K562 (cell line): ENCODE data around the gene BIK. TPM values are rescaled to one million over a fixed set of nuclear protein-coding genes. Genes with fewer than 3 reads are reported as not detected.

Source experiments
- CEBPB ChIP-seq: fragments of 450-650 bp; IDR thresholded peaks from 2 replicates; pipeline ENCODE4 v1.6.1; 2016; ENCODE audit warnings: missing genetic modification characterization, missing compliant biosample characterization
- CHD2 ChIP-seq: IDR thresholded peaks from 2 replicates; pipeline ENCODE4 v1.6.1; 2011; ENCODE audit warnings: low read depth, low read length
- ETS2 ChIP-seq: IDR thresholded peaks from 2 replicates; pipeline ENCODE4 v1.6.1; 2016; ENCODE audit warnings: borderline replicate concordance, missing genetic modification characterization, mild to moderate bottlenecking, moderate library complexity, missing compliant biosample characterization; ENCODE audit not compliant: poor library complexity, severe bottlenecking
- STAT5B ChIP-seq: fragments of 250-450 bp; sonication (Bioruptor Pico); IDR thresholded peaks from 2 replicates; pipeline ENCODE4 v1.8.0; 2021; ENCODE audit warnings: mild to moderate bottlenecking, inconsistent platforms
- ZNF121 ChIP-seq: sonication (generic); formaldehyde crosslinking; conservative IDR thresholded peaks from 2 replicates; pipeline ENCODE4 v1.8.0; 2022; ENCODE audit warnings: missing genetic modification reagents
- polyA plus RNA-seq, 8 experiments: library from polyadenylated mRNA; depleted of rRNA in 4 of 8; stranded (reverse) in 5 of 8; unstranded in 3 of 8; fragments of >200 nt; fragmentation: Nextera tagmentation in 2 of 8; fragmentation: Illumina TruSeq in 1 of 8; extraction: Ambion mirVana in 2 of 8; extraction: Trizol in 1 of 8; gene quantifications; 2 replicates each; pipeline versions ENCODE4 v1.2.1 to v1.2.3, GENCODE V29; 2011 to 2014; ENCODE audit warnings: inconsistent platforms in 1 of 8, missing spikeins in 1 of 8
- total RNA-seq, 7 experiments: library from RNA; depleted of rRNA in 6 of 7; stranded (reverse); fragments of >200 nt in 6 of 7; fragmentation: Illumina TruSeq in 2 of 7; extraction: Trizol in 2 of 7; gene quantifications; 2 replicates each; pipeline versions ENCODE4 v1.2.1 to v1.2.3, GENCODE V29; 2011 to 2021; ENCODE audit warnings: low replicate concordance in 1 of 7
- TF ChIP-seq, protein P1 (sequence below): fragments of 450-650 bp; IDR thresholded peaks from 2 replicates; pipeline ENCODE4 v1.6.1; 2016; ENCODE audit warnings: mild to moderate bottlenecking, moderate library complexity
- TF ChIP-seq, protein P2 (sequence below): fragments of 450-650 bp; IDR thresholded peaks from one replicate; pipeline ENCODE4 v1.6.1; 2018; ENCODE audit warnings: mild to moderate bottlenecking, moderate library complexity; ENCODE audit not compliant: partially characterized antibody
- TF ChIP-seq, protein P3 (sequence below): fragments of 250-450 bp; sonication (Bioruptor Pico); IDR thresholded peaks from 2 replicates; pipeline ENCODE4 v1.5.0; 2021
- TF ChIP-seq, protein P4 (sequence below): sonication (generic); formaldehyde crosslinking; IDR thresholded peaks from 2 replicates; pipeline ENCODE4 v1.8.0; 2022; ENCODE audit warnings: mild to moderate bottlenecking, missing genetic modification reagents

The BIK gene
- total and polyA plus RNA-seq, 9 of the 15 experiments (the other 6 are each of a cell fraction or from before 2014, with no cell fraction given), result 0.08 to 0.23 (median 0.18) TPM; not detected in 4

DNA sequence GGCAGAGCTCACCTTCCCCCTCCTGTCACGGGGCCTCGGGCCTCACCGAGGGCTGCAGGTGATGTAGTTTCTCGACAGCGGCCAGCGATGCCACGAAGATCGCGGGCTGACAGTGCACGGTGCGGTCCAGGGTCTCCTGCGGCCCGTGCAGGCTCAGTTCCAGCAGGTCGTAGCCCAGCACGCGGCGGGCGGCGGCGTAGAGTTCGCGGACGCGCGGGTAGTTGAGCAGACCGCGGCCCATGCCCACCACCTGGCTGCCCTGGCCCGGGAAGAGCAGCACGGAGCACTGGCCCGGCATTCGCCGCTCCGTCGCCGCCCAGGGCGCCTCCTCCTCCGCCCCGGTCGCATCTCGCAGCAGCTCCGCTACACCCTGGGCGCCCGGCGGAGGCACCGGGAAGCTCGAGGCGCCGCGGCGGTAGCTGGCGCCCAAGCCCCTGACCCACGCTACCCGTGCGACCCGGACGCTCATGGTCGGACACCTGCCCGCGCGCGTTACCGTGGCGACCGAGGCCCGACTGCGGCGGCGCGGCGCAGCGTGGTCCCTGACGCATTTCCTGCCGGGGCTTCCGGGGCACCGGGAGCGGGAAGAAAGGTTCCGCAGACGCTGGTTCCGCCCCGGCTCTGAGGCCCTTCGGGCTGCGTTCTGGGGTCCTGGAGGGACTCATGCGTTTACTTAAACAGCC lies 32.5 kb downstream of the BIK start, which contains the start of gene MCAT (continued):
- TF ChIP-seq, protein P1, sequence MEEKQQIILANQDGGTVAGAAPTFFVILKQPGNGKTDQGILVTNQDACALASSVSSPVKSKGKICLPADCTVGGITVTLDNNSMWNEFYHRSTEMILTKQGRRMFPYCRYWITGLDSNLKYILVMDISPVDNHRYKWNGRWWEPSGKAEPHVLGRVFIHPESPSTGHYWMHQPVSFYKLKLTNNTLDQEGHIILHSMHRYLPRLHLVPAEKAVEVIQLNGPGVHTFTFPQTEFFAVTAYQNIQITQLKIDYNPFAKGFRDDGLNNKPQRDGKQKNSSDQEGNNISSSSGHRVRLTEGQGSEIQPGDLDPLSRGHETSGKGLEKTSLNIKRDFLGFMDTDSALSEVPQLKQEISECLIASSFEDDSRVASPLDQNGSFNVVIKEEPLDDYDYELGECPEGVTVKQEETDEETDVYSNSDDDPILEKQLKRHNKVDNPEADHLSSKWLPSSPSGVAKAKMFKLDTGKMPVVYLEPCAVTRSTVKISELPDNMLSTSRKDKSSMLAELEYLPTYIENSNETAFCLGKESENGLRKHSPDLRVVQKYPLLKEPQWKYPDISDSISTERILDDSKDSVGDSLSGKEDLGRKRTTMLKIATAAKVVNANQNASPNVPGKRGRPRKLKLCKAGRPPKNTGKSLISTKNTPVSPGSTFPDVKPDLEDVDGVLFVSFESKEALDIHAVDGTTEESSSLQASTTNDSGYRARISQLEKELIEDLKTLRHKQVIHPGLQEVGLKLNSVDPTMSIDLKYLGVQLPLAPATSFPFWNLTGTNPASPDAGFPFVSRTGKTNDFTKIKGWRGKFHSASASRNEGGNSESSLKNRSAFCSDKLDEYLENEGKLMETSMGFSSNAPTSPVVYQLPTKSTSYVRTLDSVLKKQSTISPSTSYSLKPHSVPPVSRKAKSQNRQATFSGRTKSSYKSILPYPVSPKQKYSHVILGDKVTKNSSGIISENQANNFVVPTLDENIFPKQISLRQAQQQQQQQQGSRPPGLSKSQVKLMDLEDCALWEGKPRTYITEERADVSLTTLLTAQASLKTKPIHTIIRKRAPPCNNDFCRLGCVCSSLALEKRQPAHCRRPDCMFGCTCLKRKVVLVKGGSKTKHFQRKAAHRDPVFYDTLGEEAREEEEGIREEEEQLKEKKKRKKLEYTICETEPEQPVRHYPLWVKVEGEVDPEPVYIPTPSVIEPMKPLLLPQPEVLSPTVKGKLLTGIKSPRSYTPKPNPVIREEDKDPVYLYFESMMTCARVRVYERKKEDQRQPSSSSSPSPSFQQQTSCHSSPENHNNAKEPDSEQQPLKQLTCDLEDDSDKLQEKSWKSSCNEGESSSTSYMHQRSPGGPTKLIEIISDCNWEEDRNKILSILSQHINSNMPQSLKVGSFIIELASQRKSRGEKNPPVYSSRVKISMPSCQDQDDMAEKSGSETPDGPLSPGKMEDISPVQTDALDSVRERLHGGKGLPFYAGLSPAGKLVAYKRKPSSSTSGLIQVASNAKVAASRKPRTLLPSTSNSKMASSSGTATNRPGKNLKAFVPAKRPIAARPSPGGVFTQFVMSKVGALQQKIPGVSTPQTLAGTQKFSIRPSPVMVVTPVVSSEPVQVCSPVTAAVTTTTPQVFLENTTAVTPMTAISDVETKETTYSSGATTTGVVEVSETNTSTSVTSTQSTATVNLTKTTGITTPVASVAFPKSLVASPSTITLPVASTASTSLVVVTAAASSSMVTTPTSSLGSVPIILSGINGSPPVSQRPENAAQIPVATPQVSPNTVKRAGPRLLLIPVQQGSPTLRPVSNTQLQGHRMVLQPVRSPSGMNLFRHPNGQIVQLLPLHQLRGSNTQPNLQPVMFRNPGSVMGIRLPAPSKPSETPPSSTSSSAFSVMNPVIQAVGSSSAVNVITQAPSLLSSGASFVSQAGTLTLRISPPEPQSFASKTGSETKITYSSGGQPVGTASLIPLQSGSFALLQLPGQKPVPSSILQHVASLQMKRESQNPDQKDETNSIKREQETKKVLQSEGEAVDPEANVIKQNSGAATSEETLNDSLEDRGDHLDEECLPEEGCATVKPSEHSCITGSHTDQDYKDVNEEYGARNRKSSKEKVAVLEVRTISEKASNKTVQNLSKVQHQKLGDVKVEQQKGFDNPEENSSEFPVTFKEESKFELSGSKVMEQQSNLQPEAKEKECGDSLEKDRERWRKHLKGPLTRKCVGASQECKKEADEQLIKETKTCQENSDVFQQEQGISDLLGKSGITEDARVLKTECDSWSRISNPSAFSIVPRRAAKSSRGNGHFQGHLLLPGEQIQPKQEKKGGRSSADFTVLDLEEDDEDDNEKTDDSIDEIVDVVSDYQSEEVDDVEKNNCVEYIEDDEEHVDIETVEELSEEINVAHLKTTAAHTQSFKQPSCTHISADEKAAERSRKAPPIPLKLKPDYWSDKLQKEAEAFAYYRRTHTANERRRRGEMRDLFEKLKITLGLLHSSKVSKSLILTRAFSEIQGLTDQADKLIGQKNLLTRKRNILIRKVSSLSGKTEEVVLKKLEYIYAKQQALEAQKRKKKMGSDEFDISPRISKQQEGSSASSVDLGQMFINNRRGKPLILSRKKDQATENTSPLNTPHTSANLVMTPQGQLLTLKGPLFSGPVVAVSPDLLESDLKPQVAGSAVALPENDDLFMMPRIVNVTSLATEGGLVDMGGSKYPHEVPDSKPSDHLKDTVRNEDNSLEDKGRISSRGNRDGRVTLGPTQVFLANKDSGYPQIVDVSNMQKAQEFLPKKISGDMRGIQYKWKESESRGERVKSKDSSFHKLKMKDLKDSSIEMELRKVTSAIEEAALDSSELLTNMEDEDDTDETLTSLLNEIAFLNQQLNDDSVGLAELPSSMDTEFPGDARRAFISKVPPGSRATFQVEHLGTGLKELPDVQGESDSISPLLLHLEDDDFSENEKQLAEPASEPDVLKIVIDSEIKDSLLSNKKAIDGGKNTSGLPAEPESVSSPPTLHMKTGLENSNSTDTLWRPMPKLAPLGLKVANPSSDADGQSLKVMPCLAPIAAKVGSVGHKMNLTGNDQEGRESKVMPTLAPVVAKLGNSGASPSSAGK, result no peak
- TF ChIP-seq STAT5B (CRISPR knock-in tag) (no peak), CEBPB (tag) (no peak), CHD2 (no peak), ZNF121 (CRISPR knock-in tag) (peak; percentile 57), ETS2 (no peak)
- TF ChIP-seq, protein P2, sequence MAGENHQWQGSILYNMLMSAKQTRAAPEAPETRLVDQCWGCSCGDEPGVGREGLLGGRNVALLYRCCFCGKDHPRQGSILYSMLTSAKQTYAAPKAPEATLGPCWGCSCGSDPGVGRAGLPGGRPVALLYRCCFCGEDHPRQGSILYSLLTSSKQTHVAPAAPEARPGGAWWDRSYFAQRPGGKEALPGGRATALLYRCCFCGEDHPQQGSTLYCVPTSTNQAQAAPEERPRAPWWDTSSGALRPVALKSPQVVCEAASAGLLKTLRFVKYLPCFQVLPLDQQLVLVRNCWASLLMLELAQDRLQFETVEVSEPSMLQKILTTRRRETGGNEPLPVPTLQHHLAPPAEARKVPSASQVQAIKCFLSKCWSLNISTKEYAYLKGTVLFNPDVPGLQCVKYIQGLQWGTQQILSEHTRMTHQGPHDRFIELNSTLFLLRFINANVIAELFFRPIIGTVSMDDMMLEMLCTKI, result no peak
- TF ChIP-seq, protein P3, sequence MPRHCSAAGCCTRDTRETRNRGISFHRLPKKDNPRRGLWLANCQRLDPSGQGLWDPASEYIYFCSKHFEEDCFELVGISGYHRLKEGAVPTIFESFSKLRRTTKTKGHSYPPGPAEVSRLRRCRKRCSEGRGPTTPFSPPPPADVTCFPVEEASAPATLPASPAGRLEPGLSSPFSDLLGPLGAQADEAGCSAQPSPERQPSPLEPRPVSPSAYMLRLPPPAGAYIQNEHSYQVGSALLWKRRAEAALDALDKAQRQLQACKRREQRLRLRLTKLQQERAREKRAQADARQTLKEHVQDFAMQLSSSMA (CRISPR knock-in tag), result no peak
- TF ChIP-seq, protein P4, sequence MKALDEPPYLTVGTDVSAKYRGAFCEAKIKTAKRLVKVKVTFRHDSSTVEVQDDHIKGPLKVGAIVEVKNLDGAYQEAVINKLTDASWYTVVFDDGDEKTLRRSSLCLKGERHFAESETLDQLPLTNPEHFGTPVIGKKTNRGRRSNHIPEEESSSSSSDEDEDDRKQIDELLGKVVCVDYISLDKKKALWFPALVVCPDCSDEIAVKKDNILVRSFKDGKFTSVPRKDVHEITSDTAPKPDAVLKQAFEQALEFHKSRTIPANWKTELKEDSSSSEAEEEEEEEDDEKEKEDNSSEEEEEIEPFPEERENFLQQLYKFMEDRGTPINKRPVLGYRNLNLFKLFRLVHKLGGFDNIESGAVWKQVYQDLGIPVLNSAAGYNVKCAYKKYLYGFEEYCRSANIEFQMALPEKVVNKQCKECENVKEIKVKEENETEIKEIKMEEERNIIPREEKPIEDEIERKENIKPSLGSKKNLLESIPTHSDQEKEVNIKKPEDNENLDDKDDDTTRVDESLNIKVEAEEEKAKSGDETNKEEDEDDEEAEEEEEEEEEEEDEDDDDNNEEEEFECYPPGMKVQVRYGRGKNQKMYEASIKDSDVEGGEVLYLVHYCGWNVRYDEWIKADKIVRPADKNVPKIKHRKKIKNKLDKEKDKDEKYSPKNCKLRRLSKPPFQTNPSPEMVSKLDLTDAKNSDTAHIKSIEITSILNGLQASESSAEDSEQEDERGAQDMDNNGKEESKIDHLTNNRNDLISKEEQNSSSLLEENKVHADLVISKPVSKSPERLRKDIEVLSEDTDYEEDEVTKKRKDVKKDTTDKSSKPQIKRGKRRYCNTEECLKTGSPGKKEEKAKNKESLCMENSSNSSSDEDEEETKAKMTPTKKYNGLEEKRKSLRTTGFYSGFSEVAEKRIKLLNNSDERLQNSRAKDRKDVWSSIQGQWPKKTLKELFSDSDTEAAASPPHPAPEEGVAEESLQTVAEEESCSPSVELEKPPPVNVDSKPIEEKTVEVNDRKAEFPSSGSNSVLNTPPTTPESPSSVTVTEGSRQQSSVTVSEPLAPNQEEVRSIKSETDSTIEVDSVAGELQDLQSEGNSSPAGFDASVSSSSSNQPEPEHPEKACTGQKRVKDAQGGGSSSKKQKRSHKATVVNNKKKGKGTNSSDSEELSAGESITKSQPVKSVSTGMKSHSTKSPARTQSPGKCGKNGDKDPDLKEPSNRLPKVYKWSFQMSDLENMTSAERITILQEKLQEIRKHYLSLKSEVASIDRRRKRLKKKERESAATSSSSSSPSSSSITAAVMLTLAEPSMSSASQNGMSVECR (CRISPR knock-in tag), result peak; percentile 62; the same call in 1 of the 2 replicates
